GM12801 (cell line): ENCODE results near the gene PAX9.

Experiments
- CTCF ChIP-seq: IDR thresholded peaks from one replicate; pipeline ENCODE4 v1.5.1; 2011; ENCODE audit warnings: control low read depth; ENCODE audit not compliant: insufficient read length; ENCODE audit errors: extremely low read depth

Gene PAX9

GRCh38 chr14:36661506-36662257 lies at the start of gene PAX9:
TSS of gene PAX9 (plus strand) at chr14:36661860. CDS start at chr14:36662090, 230 bp downstream.
- TF ChIP-seq CTCF: no peak

GRCh38 chr14:36617824-36618223 lies 43.8 kb upstream of the PAX9 start:
- TF ChIP-seq CTCF: no peak

GRCh38 chr14:36618641-36619040 lies 43.0 kb upstream of the PAX9 start:
- TF ChIP-seq CTCF: no peak

- no peak for TF ChIP-seq CTCF
These were observed 42.5 kb upstream of the PAX9 start for GRCh38 chr14:36619131-36619530.

GRCh38 chr14:36619853-36620252 lies 41.8 kb upstream of the PAX9 start:
- TF ChIP-seq CTCF: no peak

- TF ChIP-seq CTCF: no peak
These were observed 36.6 kb upstream of the PAX9 start for GRCh38 chr14:36625014-36625413.

GRCh38 chr14:36625436-36625835 lies 36.2 kb upstream of the PAX9 start:
- TF ChIP-seq CTCF: no peak

- no peak for TF ChIP-seq CTCF
These were observed 35.5 kb upstream of the PAX9 start for GRCh38 chr14:36626151-36626550.
